Measurements from ENCODE around the gene SELENOO. TPM values are rescaled to one million over a fixed set of nuclear protein-coding genes. Genes with fewer than 3 reads are reported as not detected.
A peak's percentile ranks its signal among the peaks of the same experiment; 100 is the strongest.

The SELENOO gene
- total and polyA plus RNA-seq, 9 donors: 0.40 to 31.1 (median 23.0) TPM

DNA sequence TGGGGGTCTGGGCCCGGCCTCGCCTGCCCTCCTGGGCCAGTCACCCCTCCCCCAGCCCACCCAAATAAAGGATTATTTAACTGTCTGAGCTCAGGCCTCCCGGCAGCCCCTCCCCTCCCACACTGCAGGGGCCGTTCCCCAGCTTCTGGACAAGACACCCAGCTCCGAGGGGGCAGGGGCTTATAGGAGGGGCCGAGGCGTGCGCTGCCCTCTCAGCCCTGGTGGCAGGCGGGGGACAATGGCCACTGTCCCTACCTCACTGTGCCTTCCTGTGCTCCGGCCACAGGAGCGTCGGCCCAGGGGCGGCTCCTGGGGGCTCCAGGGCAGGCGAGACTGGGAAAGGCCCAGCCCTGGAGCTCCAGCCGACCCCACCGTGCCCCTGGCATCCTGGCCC lies 2.2 kb upstream of the SELENOO start:
- 81 to 89% (median 87%) methylated on average over 14 to 16 of the region's 16 CpGs for WGBS, 3 donors
- no peak for TF ChIP-seq POLR2A (IDR thresholded peaks at IDR 0.05)
- TF ChIP-seq, protein P1, sequence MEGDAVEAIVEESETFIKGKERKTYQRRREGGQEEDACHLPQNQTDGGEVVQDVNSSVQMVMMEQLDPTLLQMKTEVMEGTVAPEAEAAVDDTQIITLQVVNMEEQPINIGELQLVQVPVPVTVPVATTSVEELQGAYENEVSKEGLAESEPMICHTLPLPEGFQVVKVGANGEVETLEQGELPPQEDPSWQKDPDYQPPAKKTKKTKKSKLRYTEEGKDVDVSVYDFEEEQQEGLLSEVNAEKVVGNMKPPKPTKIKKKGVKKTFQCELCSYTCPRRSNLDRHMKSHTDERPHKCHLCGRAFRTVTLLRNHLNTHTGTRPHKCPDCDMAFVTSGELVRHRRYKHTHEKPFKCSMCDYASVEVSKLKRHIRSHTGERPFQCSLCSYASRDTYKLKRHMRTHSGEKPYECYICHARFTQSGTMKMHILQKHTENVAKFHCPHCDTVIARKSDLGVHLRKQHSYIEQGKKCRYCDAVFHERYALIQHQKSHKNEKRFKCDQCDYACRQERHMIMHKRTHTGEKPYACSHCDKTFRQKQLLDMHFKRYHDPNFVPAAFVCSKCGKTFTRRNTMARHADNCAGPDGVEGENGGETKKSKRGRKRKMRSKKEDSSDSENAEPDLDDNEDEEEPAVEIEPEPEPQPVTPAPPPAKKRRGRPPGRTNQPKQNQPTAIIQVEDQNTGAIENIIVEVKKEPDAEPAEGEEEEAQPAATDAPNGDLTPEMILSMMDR (IDR thresholded peaks at IDR 0.05): no peak

DNA sequence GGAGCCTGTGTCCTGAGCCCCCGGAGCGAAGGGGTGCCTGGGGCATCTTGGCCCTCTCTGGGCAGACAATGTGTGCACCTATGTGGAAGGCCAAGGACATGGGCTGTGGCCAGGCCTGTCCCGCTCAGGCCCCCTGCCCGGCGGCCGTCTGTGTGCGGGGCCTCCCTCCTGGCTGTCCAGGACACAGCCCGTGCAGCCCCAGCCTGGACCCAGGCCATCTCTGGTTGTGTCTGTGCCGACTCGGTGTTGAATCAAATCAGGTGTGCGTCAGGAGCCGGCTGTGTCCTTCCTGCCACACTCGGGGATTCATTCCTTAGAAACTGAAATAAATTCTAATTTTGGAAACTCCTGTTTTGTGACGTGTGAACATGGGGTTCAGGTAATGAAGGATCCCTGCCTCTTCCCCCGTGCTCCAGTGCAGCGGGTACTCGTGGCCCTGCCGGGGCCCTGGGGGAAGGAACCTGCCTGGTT lies 1.5 kb upstream of the SELENOO start:
- peaks cover 5% of the 10 kb centered on the region for H3K4me1 ChIP-seq (ENCODE audit: insufficient read depth)
- peak overlapping the region in 1 of 2 donors; percentile 16 for H3K27ac ChIP-seq
- intact Hi-C loops (cut with DNase I): loop anchor here in 1 of 4 donors (10.0 kb wide), 1 partner anchor 244 kb away; no protein-coding TSS in a partner anchor
- no peaks in the 10 kb centered on the region for H3K36me3 ChIP-seq
- DNase-seq: peak in 4 of 5 donors; percentile 26 to 53 (median 52)
- H3K4me3 ChIP-seq: no peak overlapping the region
- no peaks in the 10 kb centered on the region for H3K9me3 ChIP-seq
- WGBS, 3 donors: 67 to 78% (median 69%) methylated on average over 18 of the region's 18 CpGs
- H3K27me3 ChIP-seq: no peaks in the 10 kb centered on the region
- TF ChIP-seq EP300 (IDR thresholded peaks at IDR 0.05): no peak
- TF ChIP-seq POLR2A (IDR thresholded peaks at IDR 0.05): no peak
- TF ChIP-seq, protein P1 (IDR thresholded peaks at IDR 0.05): no peak

More for the DNA sequence above, 2.2 kb upstream of the SELENOO start:
- DNase-seq: peak in 3 of 5 donors; percentile 33 to 50 (median 36)
- Histone ChIP-seq H3K36me3 (no peaks in the 10 kb centered on the region), H3K4me1 (ENCODE audit: insufficient read depth) (peaks cover 5% of the 10 kb centered on the region), H3K27ac (no peak overlapping the region), H3K4me3 (no peak overlapping the region), H3K27me3 (no peaks in the 10 kb centered on the region), H3K9me3 (no peaks in the 10 kb centered on the region)
- intact Hi-C loops (cut with DNase I): loop anchor here in 1 of 4 donors (10.0 kb wide), 1 partner anchor 244 kb away; no protein-coding TSS in a partner anchor

DNA sequence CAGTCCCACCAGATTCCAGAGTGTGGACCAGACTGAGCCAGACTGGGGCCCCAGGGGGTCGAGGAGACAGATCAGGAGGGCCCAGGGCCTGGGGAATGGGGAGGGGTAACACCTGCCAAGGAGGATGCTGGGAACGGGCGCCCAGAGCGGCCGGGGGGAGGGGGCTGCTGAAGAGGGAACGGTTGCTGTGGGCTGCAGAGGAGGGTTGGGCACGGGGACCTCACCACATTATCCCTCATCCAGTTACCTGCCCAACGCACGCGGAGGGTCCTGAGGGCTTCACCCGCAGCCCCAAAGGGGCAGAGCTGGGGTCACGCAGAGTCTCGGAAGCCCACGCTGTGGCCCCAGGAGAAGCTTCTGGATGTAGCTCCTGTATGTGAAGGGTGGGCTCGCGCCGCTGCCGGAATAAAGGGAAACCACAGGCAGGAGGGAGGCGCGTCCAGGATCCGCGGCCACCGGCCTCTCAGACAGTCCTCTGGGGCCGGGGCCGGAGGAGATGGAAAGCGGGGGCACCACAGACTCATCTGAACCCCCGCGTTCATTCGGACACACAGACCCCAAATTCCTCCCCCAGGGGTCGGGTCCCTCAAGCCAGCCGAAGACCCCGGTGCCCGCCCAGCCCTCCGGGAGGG lies 866 bp upstream of the SELENOO start:
- H3K4me1 ChIP-seq (ENCODE audit: insufficient read depth): peaks cover 5% of the 10 kb centered on the region
- intact Hi-C loops (cut with DNase I): loop anchor here in 1 of 4 donors (10.0 kb wide), 2 partner anchors 55 to 245 kb away; no protein-coding TSS in a partner anchor
- WGBS, 3 donors: 11 to 14% (median 11%) methylated on average over 31 to 34 of the region's 34 CpGs
- no peaks in the 10 kb centered on the region for H3K36me3 ChIP-seq
- H3K27ac ChIP-seq: peak overlapping the region; percentile 16 to 81
- no peaks in the 10 kb centered on the region for H3K9me3 ChIP-seq
- DNase-seq: peak in 2 of 5 donors; percentile 54 to 58
- H3K4me3 ChIP-seq: peak overlapping the region; percentile 48
- TF ChIP-seq EP300 (IDR thresholded peaks at IDR 0.05): no peak
- H3K27me3 ChIP-seq: no peaks in the 10 kb centered on the region

DNA sequence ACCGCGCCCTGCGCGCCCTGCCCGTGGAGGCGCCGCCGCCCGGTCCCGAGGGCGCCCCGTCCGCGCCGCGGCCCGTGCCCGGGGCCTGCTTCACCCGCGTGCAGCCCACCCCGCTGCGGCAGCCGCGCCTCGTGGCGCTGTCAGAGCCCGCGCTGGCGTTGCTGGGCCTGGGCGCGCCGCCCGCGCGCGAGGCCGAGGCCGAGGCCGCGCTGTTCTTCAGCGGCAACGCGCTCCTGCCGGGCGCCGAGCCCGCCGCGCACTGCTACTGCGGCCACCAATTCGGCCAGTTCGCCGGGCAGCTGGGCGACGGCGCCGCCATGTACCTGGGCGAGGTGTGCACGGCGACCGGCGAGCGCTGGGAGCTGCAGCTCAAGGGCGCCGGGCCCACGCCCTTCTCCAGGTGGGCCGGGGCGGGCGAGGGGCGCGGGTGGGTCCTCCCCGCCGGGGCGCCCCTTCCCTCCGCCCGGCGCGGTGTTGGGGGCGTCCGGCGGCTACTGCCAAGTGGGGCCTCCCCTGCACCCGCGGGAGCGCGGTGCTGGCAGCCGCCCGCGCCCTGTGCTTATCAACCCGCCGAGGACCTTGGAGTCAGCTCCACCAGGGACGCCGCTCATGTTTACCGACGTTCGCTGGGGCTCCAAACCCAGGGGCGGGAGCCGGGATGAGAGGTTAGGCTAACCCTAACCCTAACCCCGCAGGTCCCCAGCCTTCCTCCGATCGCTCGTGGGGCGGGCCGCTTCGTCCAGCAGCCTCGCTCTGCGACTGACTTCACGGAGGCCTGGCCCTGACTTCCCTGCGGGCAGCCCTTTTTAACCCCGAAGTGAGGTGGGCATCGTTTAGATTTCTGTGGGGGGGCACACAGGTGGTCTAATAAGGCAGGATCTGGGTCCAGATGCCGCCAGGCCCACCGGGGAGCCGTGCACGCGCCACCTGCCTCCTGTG lies 649 bp downstream of the SELENOO start:
- peaks cover 5% of the 10 kb centered on the region for H3K4me1 ChIP-seq (ENCODE audit: insufficient read depth)
- peak in 3 of 5 donors; percentile 40 to 69 (median 54) for DNase-seq

More for the DNA sequence above, 649 bp downstream of the SELENOO start:
- intact Hi-C loops (cut with DNase I): loop anchor here in 1 of 4 donors (10.0 kb wide), 1 partner anchor 57 kb away; no protein-coding TSS in a partner anchor
- Histone ChIP-seq H3K27ac (peak overlapping the region in 1 of 2 donors; percentile 81), H3K27me3 (no peaks in the 10 kb centered on the region), H3K36me3 (no peaks in the 10 kb centered on the region), H3K9me3 (no peaks in the 10 kb centered on the region), H3K4me3 (peak overlapping the region; percentile 48)
- WGBS, 3 donors: 2 to 3% (median 2%) methylated on average over 38 to 115 of the region's 115 CpGs
- TF ChIP-seq POLR2A (IDR thresholded peaks at IDR 0.05) (no peak), EP300 (IDR thresholded peaks at IDR 0.05) (no peak)
- TF ChIP-seq, protein P1 (IDR thresholded peaks at IDR 0.05): no peak

Data from ovary (tissue), 9 donors.